Mesodermal cell (in vitro differentiated cells): ENCODE data around the gene IMPG2. TPM values are rescaled to one million over a fixed set of nuclear protein-coding genes. Genes with fewer than 3 reads are reported as not detected.

Experiments
- H3K27ac ChIP-seq: 2 replicates; pipeline ENCODE4 v1.7.0; 2013; ENCODE audit warnings: mild to moderate bottlenecking, low read depth, low read length, moderate library complexity; ENCODE audit not compliant: severe bottlenecking
- H3K36me3 ChIP-seq: 2 replicates; pipeline ENCODE4 v1.7.1; 2013; ENCODE audit warnings: mild to moderate bottlenecking, low read length, moderate library complexity; ENCODE audit not compliant: control insufficient read depth, insufficient read depth
- H3K4me1 ChIP-seq: one replicate; pipeline ENCODE4 v1.7.1; 2013; ENCODE audit warnings: mild to moderate bottlenecking, low read length; ENCODE audit not compliant: insufficient read depth, control insufficient read depth, poor library complexity, severe bottlenecking
- H3K4me3 ChIP-seq: 2 replicates; pipeline ENCODE4 v1.7.0; 2013; ENCODE audit warnings: low read length, control low read depth, mild to moderate bottlenecking; ENCODE audit not compliant: insufficient read depth, poor library complexity, severe bottlenecking; ENCODE audit errors: extremely low read depth
- H3K9me3 ChIP-seq: 2 replicates; pipeline ENCODE4 v1.7.1; 2013; ENCODE audit warnings: mild to moderate bottlenecking, low read length, moderate library complexity; ENCODE audit not compliant: control insufficient read depth
- WGBS, 2 experiments: methylation state at CpG; one replicate each; pipeline ENCODE4 v1.1.5; 2013; ENCODE audit warnings: missing lambda C conversion rate in 2 of 2; ENCODE audit not compliant: insufficient coverage in 2 of 2; 5-methylcytosine and 5-hydroxymethylcytosine counted together
- polyA plus RNA-seq, 2 experiments: library from polyadenylated mRNA; stranded (reverse); fragments of 50-300 nt; gene quantifications; one replicate each; pipeline ENCODE4 v1.2.3, GENCODE V29; 2013

The IMPG2 gene
- polyA plus RNA-seq (2013, experiment 1 of 2): 0.26 TPM
- polyA plus RNA-seq (2013, experiment 2 of 2): 0.25 TPM

- WGBS, 2 experiments: no CpG with 5 or more reads among the region's 2 CpGs
- Histone ChIP-seq H3K27ac (no peak within 1 kb of the TSS), H3K36me3 (no peaks in the 10 kb centered on the region), H3K4me1 (no peaks in the 10 kb centered on the region), H3K9me3 (no peaks in the 10 kb centered on the region), H3K4me3 (no peak within 1 kb of the TSS)
Observed at GRCh38 chr3:101320475-101320874, at the start of gene IMPG2. IMPG2 (minus strand) TSS chr3:101320575; CDS start chr3:101320372, 203 bp downstream.

GRCh38 chr3:101362406-101362805, 42.0 kb upstream of the IMPG2 start:
- H3K9me3 ChIP-seq: no peaks in the 10 kb centered on the region
- 100% methylated on average over 1 of the region's 2 CpGs; no CpG with 5 or more reads in 1 of the 2 experiments for WGBS, 2 experiments

GRCh38 chr3:101351829-101352228, 31.5 kb upstream of the IMPG2 start:
- peaks cover 9% of the 10 kb centered on the region for H3K36me3 ChIP-seq
- no peaks in the 10 kb centered on the region for H3K4me1 ChIP-seq
- H3K9me3 ChIP-seq: no peaks in the 10 kb centered on the region
- no peak overlapping the region for H3K27ac ChIP-seq
- WGBS, 2 experiments: no CpG with 5 or more reads among the region's 1 CpG
- no peak overlapping the region for H3K4me3 ChIP-seq

More at GRCh38 chr3:101362406-101362805, 42.0 kb upstream of the IMPG2 start:
- H3K27ac ChIP-seq: no peak overlapping the region
- no peak overlapping the region for H3K4me3 ChIP-seq
- no peaks in the 10 kb centered on the region for H3K4me1 ChIP-seq
- peaks cover 7% of the 10 kb centered on the region for H3K36me3 ChIP-seq

- Histone ChIP-seq H3K4me1 (no peaks in the 10 kb centered on the region), H3K9me3 (no peaks in the 10 kb centered on the region), H3K4me3 (no peak overlapping the region), H3K27ac (no peak overlapping the region), H3K36me3 (peaks cover 15% of the 10 kb centered on the region)
- 100% methylated on average over 1 of the region's 2 CpGs; no CpG with 5 or more reads in 1 of the 2 experiments for WGBS, 2 experiments
Observed at GRCh38 chr3:101340591-101340990, 20.2 kb upstream of the IMPG2 start.

- 87% methylated on average over 7 of the region's 7 CpGs for WGBS, 2 experiments
- H3K27ac ChIP-seq: no peak overlapping the region
- no peaks in the 10 kb centered on the region for H3K9me3 ChIP-seq
- H3K4me3 ChIP-seq: no peak overlapping the region
- no peaks in the 10 kb centered on the region for H3K4me1 ChIP-seq
- H3K36me3 ChIP-seq: peaks cover 7% of the 10 kb centered on the region
Observed at GRCh38 chr3:101333883-101334282, 13.5 kb upstream of the IMPG2 start.

GRCh38 chr3:101329016-101329673, 8.8 kb upstream of the IMPG2 start:
- Histone ChIP-seq H3K4me1 (no peaks in the 10 kb centered on the region), H3K27ac (no peak overlapping the region), H3K4me3 (no peak overlapping the region), H3K36me3 (no peaks in the 10 kb centered on the region), H3K9me3 (no peaks in the 10 kb centered on the region)
- WGBS, 2 experiments: 100% methylated on average over 2 to 3 of the region's 7 CpGs

GRCh38 chr3:101325393-101326134, 5.2 kb upstream of the IMPG2 start:
- H3K36me3 ChIP-seq: no peaks in the 10 kb centered on the region
- no peak overlapping the region for H3K4me3 ChIP-seq
- no peaks in the 10 kb centered on the region for H3K4me1 ChIP-seq
- no peak overlapping the region for H3K27ac ChIP-seq
- WGBS, 2 experiments: 80 to 94% methylated on average over 1 to 3 of the region's 5 CpGs
- no peaks in the 10 kb centered on the region for H3K9me3 ChIP-seq

GRCh38 chr3:101319531-101319930, 844 bp downstream of the IMPG2 start:
- Histone ChIP-seq H3K36me3 (no peaks in the 10 kb centered on the region), H3K27ac (no peak overlapping the region), H3K4me1 (no peaks in the 10 kb centered on the region), H3K4me3 (no peak overlapping the region), H3K9me3 (no peaks in the 10 kb centered on the region)
- WGBS, 2 experiments: 80% methylated on average over 1 of the region's 5 CpGs; no CpG with 5 or more reads in 1 of the 2 experiments

- peaks cover 4% of the 10 kb centered on the region for H3K9me3 ChIP-seq
- no peak overlapping the region for H3K4me3 ChIP-seq
- H3K36me3 ChIP-seq: no peaks in the 10 kb centered on the region
- no peaks in the 10 kb centered on the region for H3K4me1 ChIP-seq
- WGBS, 2 experiments: 100% methylated on average over 1 of the region's 2 CpGs; no CpG with 5 or more reads in 1 of the 2 experiments
- H3K27ac ChIP-seq: no peak overlapping the region
Observed at GRCh38 chr3:101312545-101312944, 7.8 kb downstream of the IMPG2 start.

- Histone ChIP-seq H3K36me3 (no peaks in the 10 kb centered on the region), H3K9me3 (peaks cover 4% of the 10 kb centered on the region), H3K27ac (no peak overlapping the region), H3K4me3 (no peak overlapping the region), H3K4me1 (no peaks in the 10 kb centered on the region)
- WGBS, 2 experiments: 100% methylated on average over 1 of the region's 2 CpGs; no CpG with 5 or more reads in 1 of the 2 experiments
Observed at GRCh38 chr3:101311676-101312075, 8.7 kb downstream of the IMPG2 start.

GRCh38 chr3:101310978-101311375, 9.4 kb downstream of the IMPG2 start:
- H3K4me3 ChIP-seq: no peak overlapping the region
- no peaks in the 10 kb centered on the region for H3K4me1 ChIP-seq
- no peaks in the 10 kb centered on the region for H3K36me3 ChIP-seq
- peaks cover 4% of the 10 kb centered on the region for H3K9me3 ChIP-seq
- no peak overlapping the region for H3K27ac ChIP-seq
